NCI-H128 (cell line): ENCODE measurements around the gene TRIM65.

Experiments used
- DNase-seq: peaks from one replicate; lab custom pipeline; 2025; ENCODE audit not compliant: unreplicated experiment; lab: John Stamatoyannopoulos, UW

TRIM65 gene

GRCh38 chr17:75896415-75897159 is at the start of gene TRIM65:
TRIM65 (minus strand) TSS chr17:75896951; CDS start chr17:75896937, 14 bp downstream.
- DNase-seq = no peak

GRCh38 chr17:75945211-75945610 is 48.5 kb upstream of the TRIM65 start:
- DNase-seq = no peak

- no peak for DNase-seq
Measured at GRCh38 chr17:75943491-75943890, 46.7 kb upstream of the TRIM65 start.

GRCh38 chr17:75942473-75942872 is 45.7 kb upstream of the TRIM65 start:
- no peak for DNase-seq

- DNase-seq = no peak
Measured at GRCh38 chr17:75941442-75941819, 44.7 kb upstream of the TRIM65 start.

GRCh38 chr17:75940727-75941441 is 44.1 kb upstream of the TRIM65 start, which contains the start of gene FBF1:
FBF1 (minus strand) TSS chr17:75941042; CDS start chr17:75938149, 2,893 bp downstream.
- DNase-seq = peak; percentile 72

- no peak for DNase-seq
Measured at GRCh38 chr17:75937652-75938051, 40.9 kb upstream of the TRIM65 start.

- DNase-seq = no peak
Measured at GRCh38 chr17:75933808-75934207, 37.1 kb upstream of the TRIM65 start.

GRCh38 chr17:75932852-75933251 is 36.1 kb upstream of the TRIM65 start:
- DNase-seq = no peak

- DNase-seq = no peak
Measured at GRCh38 chr17:75931062-75931461, 34.3 kb upstream of the TRIM65 start.

- DNase-seq = no peak
Measured at GRCh38 chr17:75927286-75927922, 30.7 kb upstream of the TRIM65 start.

- no peak for DNase-seq
Measured at GRCh38 chr17:75926456-75926855, 29.7 kb upstream of the TRIM65 start.

GRCh38 chr17:75925912-75926311 is 29.2 kb upstream of the TRIM65 start:
- no peak for DNase-seq

- DNase-seq = no peak
Measured at GRCh38 chr17:75925103-75925502, 28.4 kb upstream of the TRIM65 start.

- no peak for DNase-seq
Measured at GRCh38 chr17:75922963-75923874, 26.5 kb upstream of the TRIM65 start.

- no peak for DNase-seq
Measured at GRCh38 chr17:75922173-75922961, 25.6 kb upstream of the TRIM65 start.

GRCh38 chr17:75921596-75921995 is 24.8 kb upstream of the TRIM65 start:
- DNase-seq = no peak

- DNase-seq = no peak
Measured at GRCh38 chr17:75920045-75920560, 23.4 kb upstream of the TRIM65 start.

GRCh38 chr17:75919611-75920010 is 22.9 kb upstream of the TRIM65 start:
- no peak for DNase-seq

- no peak for DNase-seq
Measured at GRCh38 chr17:75917917-75918445, 21.2 kb upstream of the TRIM65 start.
